ENCODE results near the gene RGS6. TPM values are rescaled to one million over a fixed set of nuclear protein-coding genes. Genes with fewer than 3 reads are reported as not detected.

Gene RGS6
- polyA plus RNA-seq, 3 donors = not detected

GRCh38 chr14:72314808-72315435, 382.7 kb downstream of the RGS6 start:
- no peak overlapping the region for H3K27ac Mint-ChIP-seq
- TF ChIP-seq CTCF (IDR thresholded peaks at IDR 0.05) = no peak
- H3K27me3 Mint-ChIP-seq (ENCODE audit: low read depth in 3 of 3) = peaks cover 0 to 3% (median 0%) of the 10 kb centered on the region in 3 donors
- no peak overlapping the region for H2AFZ ChIP-seq (ENCODE audit: insufficient read depth, low read depth, low read length, poor library complexity, severe bottlenecking)
- H3K9me3 ChIP-seq (replicated peaks in 1 of 2; ENCODE audit: control insufficient read depth in 1 of 2, insufficient read depth in 1 of 2, low read length in 2 of 2) = no peaks in the 10 kb centered on the region
- H3K4me2 ChIP-seq (replicated peaks; ENCODE audit: extremely low read depth, low read length, poor library complexity, severe bottlenecking) = no peak overlapping the region
- no peak overlapping the region for H3K4me3 ChIP-seq (replicated peaks in 1 of 3; ENCODE audit: low read depth in 2 of 3, low read length in 3 of 3)
- no peaks in the 10 kb centered on the region for H3K79me2 ChIP-seq (ENCODE audit: insufficient read depth, low read length)
- no peaks in the 10 kb centered on the region for H3K27me3 ChIP-seq (ENCODE audit: control insufficient read depth in 2 of 2, insufficient read depth in 2 of 2, low read length in 2 of 2)
- intact Hi-C loops (cut with micrococcal nuclease) = no loop called here
- no peaks in the 10 kb centered on the region for H3K4me1 ChIP-seq (ENCODE audit: control insufficient read depth in 1 of 2, insufficient read depth in 2 of 2, low read length in 2 of 2)
- H3K4me1 Mint-ChIP-seq = no peaks in the 10 kb centered on the region
- H4K20me1 ChIP-seq (ENCODE audit: insufficient read depth, low read length) = no peaks in the 10 kb centered on the region
- peaks cover 0 to 11% (median 2%) of the 10 kb centered on the region in 7 donors for H3K9me3 Mint-ChIP-seq
- no peak overlapping the region for H3K27ac ChIP-seq (ENCODE audit: low read depth in 1 of 2, low read length in 2 of 2)
- no peak for DNase-seq
- WGBS (ENCODE audit: insufficient coverage) = 86% methylated on average over 1 of the region's 9 CpGs
- H3K36me3 Mint-ChIP-seq = no peaks in the 10 kb centered on the region
- no peaks in the 10 kb centered on the region for H3K36me3 ChIP-seq (replicated peaks in 1 of 2; ENCODE audit: control insufficient read depth in 1 of 2, insufficient read depth in 2 of 2, low read length in 2 of 2)
- H3K4me3 Mint-ChIP-seq = no peak overlapping the region
- H3K9ac ChIP-seq (ENCODE audit: insufficient read depth, low read length, poor library complexity, severe bottlenecking) = no peak overlapping the region

GRCh38 chr14:72315714-72316113, 383.5 kb downstream of the RGS6 start:
- H3K27ac Mint-ChIP-seq = peak overlapping the region in 1 of 7 donors; percentile 16
- Histone ChIP-seq H3K4me2 (replicated peaks; ENCODE audit: extremely low read depth, low read length, poor library complexity, severe bottlenecking) (no peak overlapping the region), H3K4me3 (replicated peaks in 1 of 3; ENCODE audit: low read depth in 2 of 3, low read length in 3 of 3) (no peak overlapping the region), H2AFZ (ENCODE audit: insufficient read depth, low read depth, low read length, poor library complexity, severe bottlenecking) (no peak overlapping the region), H3K9ac (ENCODE audit: insufficient read depth, low read length, poor library complexity, severe bottlenecking) (no peak overlapping the region), H3K27ac (ENCODE audit: low read depth in 1 of 2, low read length in 2 of 2) (no peak overlapping the region), H3K79me2 (ENCODE audit: insufficient read depth, low read length) (no peaks in the 10 kb centered on the region), H3K36me3 (replicated peaks in 1 of 2; ENCODE audit: control insufficient read depth in 1 of 2, insufficient read depth in 2 of 2, low read length in 2 of 2) (no peaks in the 10 kb centered on the region), H3K9me3 (replicated peaks in 1 of 2; ENCODE audit: control insufficient read depth in 1 of 2, insufficient read depth in 1 of 2, low read length in 2 of 2) (no peaks in the 10 kb centered on the region), H3K4me1 (ENCODE audit: control insufficient read depth in 1 of 2, insufficient read depth in 2 of 2, low read length in 2 of 2) (no peaks in the 10 kb centered on the region), H4K20me1 (ENCODE audit: insufficient read depth, low read length) (no peaks in the 10 kb centered on the region), H3K27me3 (ENCODE audit: control insufficient read depth in 2 of 2, insufficient read depth in 2 of 2, low read length in 2 of 2) (no peaks in the 10 kb centered on the region)
- peaks cover 0 to 3% (median 0%) of the 10 kb centered on the region in 3 donors for H3K27me3 Mint-ChIP-seq (ENCODE audit: low read depth in 3 of 3)
- peaks cover 0 to 10% (median 2%) of the 10 kb centered on the region in 7 donors for H3K9me3 Mint-ChIP-seq
- intact Hi-C loops (cut with micrococcal nuclease) = no loop called here
- TF ChIP-seq CTCF (IDR thresholded peaks at IDR 0.05) = no peak
- no peaks in the 10 kb centered on the region for H3K36me3 Mint-ChIP-seq
- DNase-seq = no peak
- no peak overlapping the region for H3K4me3 Mint-ChIP-seq
- no CpG with 5 or more reads among the region's 1 CpG for WGBS (ENCODE audit: insufficient coverage)
- H3K4me1 Mint-ChIP-seq = no peaks in the 10 kb centered on the region
